Neutrophil (primary cell): ENCODE data around the gene CDK6.

Experiments
- H3K27ac ChIP-seq: fragments of 200-600 bp; sonication (generic); 2 replicates; pipeline ENCODE4 v1.5.1; 2016; ENCODE audit warnings: mild to moderate bottlenecking, moderate library complexity
- H3K27me3 ChIP-seq: fragments of 200-600 bp; sonication (generic); 2 replicates; pipeline ENCODE4 v1.6.0; 2016; ENCODE audit warnings: mild to moderate bottlenecking
- H3K36me3 ChIP-seq: fragments of 200-600 bp; sonication (generic); 2 replicates; pipeline ENCODE4 v1.5.1; 2017
- H3K4me1 ChIP-seq, 2 experiments: fragments of 200-600 bp in 1 of 2; sonication (generic) in 1 of 2; 1 replicate in 1 of 2; 2 replicates in 1 of 2; pipeline versions ENCODE4 v1.5.1 to v1.6.1; 2013 to 2016; ENCODE audit warnings: low read depth in 1 of 2, low read length in 1 of 2, mild to moderate bottlenecking in 1 of 2, moderate library complexity in 1 of 2; ENCODE audit not compliant: control insufficient read depth in 1 of 2, insufficient read depth in 1 of 2
- H3K4me3 ChIP-seq, 2 experiments: fragments of 200-600 bp in 1 of 2; sonication (generic) in 1 of 2; 1 replicate in 1 of 2; 2 replicates in 1 of 2; pipeline ENCODE4 v1.5.1; 2013 to 2016; ENCODE audit warnings: low read depth in 1 of 2, low read length in 1 of 2, mild to moderate bottlenecking in 1 of 2, moderate library complexity in 1 of 2
- H3K9me3 ChIP-seq: fragments of 200-600 bp; sonication (generic); 2 replicates; pipeline ENCODE4 v1.5.1; 2016
- CTCF ChIP-seq: fragments of 200-600 bp; sonication (generic); IDR thresholded peaks from 2 replicates; pipeline ENCODE4 v1.5.1; 2016; ENCODE audit warnings: antibody characterized with exemption

Gene CDK6

GRCh38 chr7:92641921-92642511 lies 194.4 kb downstream of the CDK6 start:
- H3K4me1 ChIP-seq, result peaks cover 2 to 19% of the 10 kb centered on the region in 2 experiments
- no peak overlapping the region for H3K4me3 ChIP-seq
- TF ChIP-seq CTCF, result no peak
- no peaks in the 10 kb centered on the region for H3K9me3 ChIP-seq
- H3K36me3 ChIP-seq, result no peaks in the 10 kb centered on the region
- no peaks in the 10 kb centered on the region for H3K27me3 ChIP-seq
- H3K27ac ChIP-seq, result no peak overlapping the region

GRCh38 chr7:92639966-92640365 lies 196.4 kb downstream of the CDK6 start:
- Histone ChIP-seq H3K27me3 (no peaks in the 10 kb centered on the region), H3K4me1 (peaks cover 10 to 27% of the 10 kb centered on the region in 2 experiments), H3K9me3 (no peaks in the 10 kb centered on the region), H3K36me3 (no peaks in the 10 kb centered on the region), H3K4me3 (no peak overlapping the region), H3K27ac (no peak overlapping the region)
- no peak for TF ChIP-seq CTCF

GRCh38 chr7:92639213-92639896 lies 197.0 kb downstream of the CDK6 start:
- H3K27ac ChIP-seq, result no peak overlapping the region
- H3K9me3 ChIP-seq, result no peaks in the 10 kb centered on the region

GRCh38 chr7:92636018-92636560 lies 200.3 kb downstream of the CDK6 start:
- no peaks in the 10 kb centered on the region for H3K27me3 ChIP-seq
- H3K27ac ChIP-seq, result no peak overlapping the region
- TF ChIP-seq CTCF, result no peak
- peaks cover 24 to 43% of the 10 kb centered on the region in 2 experiments for H3K4me1 ChIP-seq
- no peak overlapping the region for H3K4me3 ChIP-seq
- no peaks in the 10 kb centered on the region for H3K9me3 ChIP-seq
- H3K36me3 ChIP-seq, result no peaks in the 10 kb centered on the region

More at GRCh38 chr7:92639213-92639896, 197.0 kb downstream of the CDK6 start:
- Histone ChIP-seq H3K27me3 (no peaks in the 10 kb centered on the region), H3K36me3 (no peaks in the 10 kb centered on the region), H3K4me3 (no peak overlapping the region), H3K4me1 (peaks cover 12 to 30% of the 10 kb centered on the region in 2 experiments)
- TF ChIP-seq CTCF, result no peak

GRCh38 chr7:92635538-92635937 lies 200.8 kb downstream of the CDK6 start:
- no peak for TF ChIP-seq CTCF
- no peak overlapping the region for H3K4me3 ChIP-seq
- peak overlapping the region; percentile 47 for H3K27ac ChIP-seq
- peaks cover 24 to 43% of the 10 kb centered on the region in 2 experiments for H3K4me1 ChIP-seq
- no peaks in the 10 kb centered on the region for H3K9me3 ChIP-seq
- H3K36me3 ChIP-seq, result no peaks in the 10 kb centered on the region
- H3K27me3 ChIP-seq, result no peaks in the 10 kb centered on the region
